Colon (tissue), 2 donors: ENCODE measurements around the gene SLC12A5.

Source experiments
- FAIRE-seq: peaks from 2 replicates; lab custom pipeline; 2012; peaks lifted over from hg19 to GRCh38; lab: Jason Lieb, UNC
- donor health status: control.
- donor health status: control.

SLC12A5 gene

GRCh38 chr20:46028110-46028509 is 905 bp upstream of the SLC12A5 start:
- FAIRE-seq = no peak

GRCh38 chr20:46030284-46031013 is 1.4 kb downstream of the SLC12A5 start:
- FAIRE-seq = no peak

- FAIRE-seq = no peak
These were observed 2.1 kb downstream of the SLC12A5 start for GRCh38 chr20:46031014-46031569.

GRCh38 chr20:46031701-46032254 is 2.8 kb downstream of the SLC12A5 start:
- FAIRE-seq = no peak

- no peak for FAIRE-seq
These were observed 5.0 kb downstream of the SLC12A5 start for GRCh38 chr20:46034039-46034438.

GRCh38 chr20:46035253-46035652 is 6.2 kb downstream of the SLC12A5 start:
- no peak for FAIRE-seq

GRCh38 chr20:46035713-46036112 is 6.7 kb downstream of the SLC12A5 start:
- no peak for FAIRE-seq

GRCh38 chr20:46036370-46036769 is 7.4 kb downstream of the SLC12A5 start:
- no peak for FAIRE-seq

- FAIRE-seq = no peak
These were observed 8.0 kb downstream of the SLC12A5 start for GRCh38 chr20:46037036-46037435.

GRCh38 chr20:46040902-46041535 is 12.0 kb downstream of the SLC12A5 start:
- no peak for FAIRE-seq

GRCh38 chr20:46043556-46043955 is 14.5 kb downstream of the SLC12A5 start:
- no peak for FAIRE-seq

GRCh38 chr20:46044896-46045295 is 15.9 kb downstream of the SLC12A5 start:
- FAIRE-seq = no peak

- FAIRE-seq = no peak
These were observed 17.7 kb downstream of the SLC12A5 start for GRCh38 chr20:46046588-46047310.

- FAIRE-seq = no peak
These were observed 18.8 kb downstream of the SLC12A5 start for GRCh38 chr20:46047821-46048220.

- no peak for FAIRE-seq
These were observed 20.2 kb downstream of the SLC12A5 start for GRCh38 chr20:46049190-46049589.

- no peak for FAIRE-seq
These were observed 20.8 kb downstream of the SLC12A5 start for GRCh38 chr20:46049815-46050214.

- FAIRE-seq = no peak
These were observed 21.4 kb downstream of the SLC12A5 start for GRCh38 chr20:46050444-46050843.

GRCh38 chr20:46050885-46051284 is 21.9 kb downstream of the SLC12A5 start:
- FAIRE-seq = no peak

GRCh38 chr20:46051556-46052308 is 22.7 kb downstream of the SLC12A5 start:
- FAIRE-seq = no peak

- FAIRE-seq = no peak
These were observed 24.4 kb downstream of the SLC12A5 start for GRCh38 chr20:46053416-46053815.

GRCh38 chr20:46054606-46055005 is 25.6 kb downstream of the SLC12A5 start:
- FAIRE-seq = no peak

GRCh38 chr20:46055269-46055668 is 26.3 kb downstream of the SLC12A5 start:
- FAIRE-seq = no peak
